Tibial nerve (tissue), 4 donors: ENCODE data around the gene GPR153.

Source experiments
- EP300 ChIP-seq, 2 donors: sonication (generic); formaldehyde crosslinking; IDR thresholded peaks; one replicate each; pipeline ENCODE4 v1.6.1; 2017; ENCODE audit warnings: antibody characterized with exemption in 2 of 2, mild to moderate bottlenecking in 1 of 2
- TF ChIP-seq, protein P1 (sequence below), 5 experiments: fragments of 200-600 bp in 3 of 5; fragments of 450-650 bp in 2 of 5; sonication (generic) in 3 of 5; IDR thresholded peaks; one replicate each; pipeline ENCODE4 v1.5.1; 2016 to 2019; ENCODE audit warnings: antibody characterized with exemption in 5 of 5, mild to moderate bottlenecking in 3 of 5, moderate library complexity in 2 of 5

DNA sequence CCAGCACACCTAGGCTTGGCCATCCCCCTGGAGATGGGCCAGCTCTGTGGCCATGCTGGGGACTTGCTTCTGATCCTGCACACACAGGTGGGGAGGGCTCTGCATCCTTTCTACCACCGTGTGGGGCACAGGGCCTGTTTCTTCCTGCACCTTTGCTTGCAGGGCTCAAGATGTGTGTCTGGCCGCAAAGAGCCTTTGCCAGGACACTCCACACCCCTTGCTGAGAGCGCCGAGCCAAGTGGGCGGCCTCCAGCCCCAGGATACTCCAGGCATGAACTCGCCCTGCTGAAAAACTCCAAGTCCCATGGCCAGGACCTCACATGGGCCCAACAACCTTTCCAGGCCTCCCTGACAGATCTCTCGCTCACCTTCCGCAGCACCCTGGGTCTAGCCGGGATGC, 11.6 kb upstream of the GPR153 start:
- TF ChIP-seq, protein P1, sequence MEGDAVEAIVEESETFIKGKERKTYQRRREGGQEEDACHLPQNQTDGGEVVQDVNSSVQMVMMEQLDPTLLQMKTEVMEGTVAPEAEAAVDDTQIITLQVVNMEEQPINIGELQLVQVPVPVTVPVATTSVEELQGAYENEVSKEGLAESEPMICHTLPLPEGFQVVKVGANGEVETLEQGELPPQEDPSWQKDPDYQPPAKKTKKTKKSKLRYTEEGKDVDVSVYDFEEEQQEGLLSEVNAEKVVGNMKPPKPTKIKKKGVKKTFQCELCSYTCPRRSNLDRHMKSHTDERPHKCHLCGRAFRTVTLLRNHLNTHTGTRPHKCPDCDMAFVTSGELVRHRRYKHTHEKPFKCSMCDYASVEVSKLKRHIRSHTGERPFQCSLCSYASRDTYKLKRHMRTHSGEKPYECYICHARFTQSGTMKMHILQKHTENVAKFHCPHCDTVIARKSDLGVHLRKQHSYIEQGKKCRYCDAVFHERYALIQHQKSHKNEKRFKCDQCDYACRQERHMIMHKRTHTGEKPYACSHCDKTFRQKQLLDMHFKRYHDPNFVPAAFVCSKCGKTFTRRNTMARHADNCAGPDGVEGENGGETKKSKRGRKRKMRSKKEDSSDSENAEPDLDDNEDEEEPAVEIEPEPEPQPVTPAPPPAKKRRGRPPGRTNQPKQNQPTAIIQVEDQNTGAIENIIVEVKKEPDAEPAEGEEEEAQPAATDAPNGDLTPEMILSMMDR (IDR thresholded peaks at IDR 0.05) = no peak
- no peak for TF ChIP-seq EP300 (IDR thresholded peaks at IDR 0.05)
